Heart left ventricle (tissue), 13 donors: Measurements from ENCODE around the gene DNAJB6.

Source experiments
- CTCF ChIP-seq, 12 donors: fragments of 200-600 bp; sonication (generic) in 4 of 12; IDR thresholded peaks; one replicate each; pipeline versions ENCODE4 v1.5.0 to v1.8.0; 2018 to 2022; ENCODE audit warnings: antibody characterized with exemption in 12 of 12, mild to moderate bottlenecking in 5 of 12
- POLR2A ChIP-seq, 2 donors: fragments of 450-650 bp; IDR thresholded peaks; one replicate each; pipeline ENCODE4 v1.6.1; 2017; ENCODE audit warnings: antibody characterized with exemption in 2 of 2, mild to moderate bottlenecking in 2 of 2, moderate library complexity in 2 of 2
- donor health status: ischemic (EF 13 %, LVEDD 7.1; RV severe dilation, severe dysfunction).
- donor health status: DM: no; HTN: yes; CAD: no.
- donor health status: DM: no; HTN: no; CAD: no.
- donor health status: ischemic (EF 25% LVEDD 6.9; RV normal size, moderate dysfunction).
- donor health status: ischemic (EF 25% LVEDD 5.7; RV mildly dilated, moderate dysfunction).
- donor health status: ischemic (EF 35%, LVEDD 5.7; RV mildly dilated, moderate dysfunction).
- donor health status: nonischemic (EF 11% LVEDD 7.7; RV severe dilation, severe dysfunction).
- donor health status: DM: yes; HTN: yes; CAD: no.
- donor health status: PGD.
- donor health status: ischemic (EF 29% LVEDD 5.4; RV normal size, mild dysfunction).
- donor health status: nonischemic (EF 23%, LVEDD 6.1; RV moderate dilation, normal function).

GRCh38 chr7:157335236-157335635, 1.6 kb upstream of the DNAJB6 start:
- TF ChIP-seq POLR2A (IDR thresholded peaks at IDR 0.05) (no peak), CTCF (IDR thresholded peaks at IDR 0.05) (no peak)
